PC-9 (cell line): ENCODE data around the gene ROM1. TPM values are rescaled to one million over a fixed set of nuclear protein-coding genes. Genes with fewer than 3 reads are reported as not detected.

Experiments
- BruUV-seq: library from RNA; stranded (reverse); fragments of 400-500 nt; replicated peaks from 2 replicates; lab custom pipeline; 2021; lab: Mats Ljungman, UMichigan
- CTCF ChIA-PET: fragments of 300-600 bp; sonication (Branson Sonifier 250); formaldehyde crosslinking; loops from one replicate; lab custom pipeline; 2022; ENCODE audit warnings: antibody characterized with exemption; lab: Charles Lee
- POLR2A ChIA-PET: fragments of 300-600 bp; sonication (Branson Sonifier 250); formaldehyde crosslinking; loops from one replicate; lab custom pipeline; 2022; ENCODE audit warnings: antibody characterized with exemption; ENCODE audit not compliant: unreplicated experiment; lab: Charles Lee
- DNase-seq, 2 experiments: peaks; one replicate each; pipeline versions ENCODE4 v3.0.0 to v3.0.0-alpha.2; 2015 to 2022; ENCODE audit warnings: mixed read lengths in 1 of 2
- H2AFZ ChIP-seq: fragments of 200-600 bp; sonication (generic); 2 replicates; pipeline ENCODE4 v1.8.1; 2017; ENCODE audit warnings: antibody characterized with exemption
- H3F3A ChIP-seq: fragments of 200-600 bp; sonication (generic); 2 replicates; pipeline ENCODE4 v1.8.1; 2017; ENCODE audit warnings: antibody characterized with exemption, mild to moderate bottlenecking, low read depth; ENCODE audit not compliant: insufficient read depth
- H3K27ac ChIP-seq: fragments of 200-600 bp; sonication (generic); 2 replicates; pipeline ENCODE4 v1.6.1; 2016; ENCODE audit warnings: mixed run types
- H3K27me3 ChIP-seq: fragments of 200-600 bp; sonication (generic); 2 replicates; pipeline ENCODE4 v1.6.1; 2016; ENCODE audit warnings: low read depth, mixed run types; ENCODE audit not compliant: insufficient read depth
- H3K36me3 ChIP-seq: fragments of 200-600 bp; sonication (generic); 2 replicates; pipeline ENCODE4 v1.6.1; 2016; ENCODE audit warnings: low read depth, mixed run types
- H3K4me1 ChIP-seq: fragments of 200-600 bp; sonication (generic); replicated peaks from 2 replicates; pipeline ENCODE4 v1.6.1; 2016; ENCODE audit warnings: mixed run types; ENCODE audit not compliant: insufficient read depth
- H3K4me2 ChIP-seq: fragments of 200-600 bp; sonication (generic); 2 replicates; pipeline ENCODE4 v1.6.1; 2017; ENCODE audit warnings: mixed run types
- H3K4me3 ChIP-seq: fragments of 200-600 bp; sonication (generic); 2 replicates; pipeline ENCODE4 v1.6.1; 2016; ENCODE audit warnings: mixed run types
- H3K79me2 ChIP-seq: fragments of 200-600 bp; sonication (generic); 2 replicates; pipeline ENCODE4 v1.6.1; 2017; ENCODE audit warnings: low read depth, mixed run types
- H3K9me2 ChIP-seq: fragments of 200-600 bp; sonication (generic); 2 replicates; pipeline ENCODE4 v1.8.1; 2017; ENCODE audit warnings: mild to moderate bottlenecking; ENCODE audit not compliant: insufficient read depth
- H3K9me3 ChIP-seq: fragments of 200-600 bp; sonication (generic); 2 replicates; pipeline ENCODE4 v1.8.1; 2016; ENCODE audit warnings: low read depth; ENCODE audit not compliant: insufficient read depth
- H4K20me1 ChIP-seq: fragments of 200-600 bp; sonication (generic); 2 replicates; pipeline ENCODE4 v1.8.1; 2017; ENCODE audit not compliant: insufficient read depth
- CTCF ChIP-seq: fragments of 200-600 bp; sonication (generic); conservative IDR thresholded peaks from 2 replicates; pipeline ENCODE4 v1.6.1; 2017; ENCODE audit warnings: mixed run types, antibody characterized with exemption, mild to moderate bottlenecking, moderate library complexity
- EZH2 ChIP-seq: fragments of 200-600 bp; sonication (generic); IDR thresholded peaks from 2 replicates; pipeline ENCODE4 v1.8.0; 2017; ENCODE audit warnings: antibody characterized with exemption, low read depth
- intact Hi-C: fragments of 100-400 bp; cut with micrococcal nuclease; formaldehyde crosslinking; loops from one replicate; pipeline ENCODE4 v1.10.0; 2022; ENCODE audit not compliant: unreplicated experiment
- total RNA-seq: library from RNA; stranded (reverse); gene quantifications from 2 replicates; pipeline ENCODE4 v1.2.3, GENCODE V29; 2021

The ROM1 gene
- total RNA-seq, 1 experiment from 2014 or later, result 6.2 TPM

- 0 out of 2 replicates have a peak overlapping the region, but pooled peaks have one; percentile 14 for H2AFZ ChIP-seq
- intact Hi-C loops, result loop anchor here (1.0 to 5.0 kb wide), 3 partner anchors 24 to 45 kb away; partner anchors contain the start of genes C11orf98, CSKMT, GANAB and TUT1
- no peaks in the 10 kb centered on the region for H3K9me3 ChIP-seq
- CTCF ChIA-PET, result interaction anchor here (0.6 kb wide), 1 partner anchor 108 kb away, joined by 6 read pairs; no protein-coding TSS in a partner anchor
- peak overlapping the region; percentile 75 for H3K4me2 ChIP-seq
- H3K79me2 ChIP-seq, result peaks cover 18% of the 10 kb centered on the region
- H3K4me3 ChIP-seq, result peak overlapping the region; percentile 44; the same call in 1 of the 2 replicates
- H3K36me3 ChIP-seq, result peaks cover 17% of the 10 kb centered on the region; the same call in 1 of the 2 replicates
- POLR2A ChIA-PET, result interaction anchor here (0.6 to 1.6 kb wide), 8 partner anchors 31 to 1058 kb away, joined by 3 to 15 read pairs (median 4); partner anchors contain the start of genes C11orf98, CSKMT, INTS5 and TUT1
- peaks cover 51% of the 10 kb centered on the region for H3F3A ChIP-seq
- peaks cover 20% of the 10 kb centered on the region for H3K4me1 ChIP-seq
- peak overlapping the region; percentile 86 for H3K27ac ChIP-seq
- no peaks in the 10 kb centered on the region for H3K9me2 ChIP-seq
- DNase-seq, result no peak
- TF ChIP-seq CTCF (no peak), EZH2 (no peak)
- H3K27me3 ChIP-seq, result no peaks in the 10 kb centered on the region
- TSS peak; percentile 99 for BruUV-seq
- no peaks in the 10 kb centered on the region for H4K20me1 ChIP-seq
Measured at GRCh38 chr11:62622476-62623089, 9.5 kb downstream of the ROM1 start.

GRCh38 chr11:62627713-62628112, 14.7 kb downstream of the ROM1 start:
- H3K4me2 ChIP-seq, result no peak overlapping the region
- H2AFZ ChIP-seq, result no peak overlapping the region
- no peaks in the 10 kb centered on the region for H3K9me2 ChIP-seq
- intact Hi-C loops, result no loop called here
- no peaks in the 10 kb centered on the region for H3K79me2 ChIP-seq
- TF ChIP-seq EZH2 (no peak), CTCF (no peak)
- H3K9me3 ChIP-seq, result no peaks in the 10 kb centered on the region
- H3K27ac ChIP-seq, result no peak overlapping the region
- ChIA-PET POLR2A (no interaction called here), CTCF (no interaction called here)
- H3K4me1 ChIP-seq, result peaks cover 3% of the 10 kb centered on the region
- H3F3A ChIP-seq, result peaks cover 47% of the 10 kb centered on the region
- no peak overlapping the region for H3K4me3 ChIP-seq
- no TSS peak for BruUV-seq
- peaks cover 53% of the 10 kb centered on the region for H3K36me3 ChIP-seq
- no peaks in the 10 kb centered on the region for H4K20me1 ChIP-seq
- DNase-seq, result no peak
- H3K27me3 ChIP-seq, result no peaks in the 10 kb centered on the region

GRCh38 chr11:62632492-62632891, 19.4 kb downstream of the ROM1 start:
- Histone ChIP-seq H3F3A (peaks cover 16% of the 10 kb centered on the region; the same call in 1 of the 2 replicates), H3K4me1 (no peaks in the 10 kb centered on the region), H3K36me3 (peaks cover 62% of the 10 kb centered on the region), H3K27ac (no peak overlapping the region), H4K20me1 (peaks cover 4% of the 10 kb centered on the region), H3K79me2 (no peaks in the 10 kb centered on the region), H3K27me3 (no peaks in the 10 kb centered on the region), H3K9me3 (no peaks in the 10 kb centered on the region), H3K9me2 (no peaks in the 10 kb centered on the region), H3K4me3 (no peak overlapping the region), H3K4me2 (no peak overlapping the region), H2AFZ (no peak overlapping the region)
- TF ChIP-seq EZH2, result no peak
- TF ChIP-seq CTCF, result no peak
- intact Hi-C loops, result no loop called here
- CTCF ChIA-PET, result no interaction called here
- POLR2A ChIA-PET, result no interaction called here
- BruUV-seq, result no TSS peak
- no peak for DNase-seq
